Hematopoietic multipotent progenitor cell treated with erythropoietin and hydrocortisone succinate and interleukin-3 and kit ligand, for 17 days (in vitro differentiated cells): ENCODE measurements around the gene ZDHHC13.
"Not testable (repeated sequence)": the region's sequence is repeated elsewhere in the genome, so short reads cannot be mapped to it uniquely, and the experiment has no call there.

Source experiments
- DNase-seq: peaks from one replicate; pipeline ENCODE4 v3.0.0-alpha.2; 2015; ENCODE audit warnings: low spot score

ZDHHC13 gene

GRCh38 chr11:19099093-19099492 is 17.9 kb upstream of the ZDHHC13 start:
- DNase-seq, result no peak

- DNase-seq, result no peak
These were observed 16.1 kb upstream of the ZDHHC13 start for GRCh38 chr11:19100885-19101284.

GRCh38 chr11:19101796-19102520 is 15.0 kb upstream of the ZDHHC13 start:
- DNase-seq, result no peak

- DNase-seq, result no peak
These were observed 14.5 kb upstream of the ZDHHC13 start for GRCh38 chr11:19102521-19102900.

GRCh38 chr11:19105011-19105410 is 12.0 kb upstream of the ZDHHC13 start:
- no peak for DNase-seq

- no peak for DNase-seq
These were observed 9.8 kb upstream of the ZDHHC13 start for GRCh38 chr11:19107125-19107524.

- no peak for DNase-seq
These were observed 6.7 kb upstream of the ZDHHC13 start for GRCh38 chr11:19110295-19110694.

GRCh38 chr11:19111809-19112208 is 5.2 kb upstream of the ZDHHC13 start:
- DNase-seq, result no peak

GRCh38 chr11:19116276-19116970 is 545 bp upstream of the ZDHHC13 start:
- DNase-seq, result no peak

GRCh38 chr11:19117760-19118097 is 761 bp downstream of the ZDHHC13 start:
- no peak for DNase-seq

GRCh38 chr11:19121646-19122045 is 4.7 kb downstream of the ZDHHC13 start:
- no peak for DNase-seq

- DNase-seq, result no peak
These were observed 6.1 kb downstream of the ZDHHC13 start for GRCh38 chr11:19122960-19123615.

GRCh38 chr11:19126562-19127325 is 9.8 kb downstream of the ZDHHC13 start:
- DNase-seq, result not testable (repeated sequence)

- DNase-seq, result no peak
These were observed 17.0 kb downstream of the ZDHHC13 start for GRCh38 chr11:19134004-19134403.

- DNase-seq, result not testable (repeated sequence)
These were observed 19.9 kb downstream of the ZDHHC13 start for GRCh38 chr11:19136884-19137283.

- DNase-seq, result no peak
These were observed 28.4 kb downstream of the ZDHHC13 start for GRCh38 chr11:19145319-19145718.

GRCh38 chr11:19156892-19157291 is 39.9 kb downstream of the ZDHHC13 start:
- DNase-seq, result no peak

- no peak for DNase-seq
These were observed 43.9 kb downstream of the ZDHHC13 start for GRCh38 chr11:19160847-19161246.

GRCh38 chr11:19161651-19162050 is 44.7 kb downstream of the ZDHHC13 start:
- DNase-seq, result no peak

- DNase-seq, result no peak
These were observed 46.1 kb downstream of the ZDHHC13 start for GRCh38 chr11:19162951-19163505.

- no peak for DNase-seq
These were observed 46.6 kb downstream of the ZDHHC13 start for GRCh38 chr11:19163617-19164016.

GRCh38 chr11:19164230-19164855 is 47.4 kb downstream of the ZDHHC13 start:
- DNase-seq, result no peak
